ENCODE results near the gene ACAN. TPM values are rescaled to one million over a fixed set of nuclear protein-coding genes. Genes with fewer than 3 reads are reported as not detected.

Gene ACAN
- total RNA-seq, 1 experiment from 2014 or later: not detected

- no peak for TF ChIP-seq CTCF (IDR thresholded peaks at IDR 0.05; ENCODE audit: unreplicated experiment)
- H3K36me3 Mint-ChIP-seq (ENCODE audit: insufficient read depth, unreplicated experiment): no peaks in the 10 kb centered on the region
- CTCF ChIA-PET: no interaction called here
- intact Hi-C loops (cut with micrococcal nuclease; ENCODE audit: unreplicated experiment): no loop called here
- no peak overlapping the region for H3K27ac Mint-ChIP-seq (ENCODE audit: unreplicated experiment)
- peaks cover 78% of the 10 kb centered on the region for H3K27me3 Mint-ChIP-seq (ENCODE audit: unreplicated experiment)
- no peaks in the 10 kb centered on the region for H3K9me3 Mint-ChIP-seq (ENCODE audit: low read depth, unreplicated experiment)
- no peak overlapping the region for H3K4me3 Mint-ChIP-seq (ENCODE audit: low read depth, unreplicated experiment)
- BruUV-seq (replicated peaks): no TSS peak
- DNase-seq: no peak
- no peaks in the 10 kb centered on the region for H3K4me1 Mint-ChIP-seq (ENCODE audit: low read depth, unreplicated experiment)
These were observed 57.0 kb downstream of the ACAN start for GRCh38 chr15:88860212-88860611.

GRCh38 chr15:88863412-88863811, 60.2 kb downstream of the ACAN start:
- DNase-seq: no peak
- no peak for TF ChIP-seq CTCF (IDR thresholded peaks at IDR 0.05; ENCODE audit: unreplicated experiment)
- H3K4me3 Mint-ChIP-seq (ENCODE audit: low read depth, unreplicated experiment): no peak overlapping the region
- H3K27ac Mint-ChIP-seq (ENCODE audit: unreplicated experiment): no peak overlapping the region
- no peaks in the 10 kb centered on the region for H3K36me3 Mint-ChIP-seq (ENCODE audit: insufficient read depth, unreplicated experiment)
- peaks cover 89% of the 10 kb centered on the region for H3K27me3 Mint-ChIP-seq (ENCODE audit: unreplicated experiment)
- no TSS peak for BruUV-seq (replicated peaks)
- intact Hi-C loops (cut with micrococcal nuclease; ENCODE audit: unreplicated experiment): no loop called here
- CTCF ChIA-PET: interaction anchor here (1.7 kb wide), 1 partner anchor 8 kb away, joined by 3 read pairs; no protein-coding TSS in a partner anchor
- H3K9me3 Mint-ChIP-seq (ENCODE audit: low read depth, unreplicated experiment): no peaks in the 10 kb centered on the region
- H3K4me1 Mint-ChIP-seq (ENCODE audit: low read depth, unreplicated experiment): no peaks in the 10 kb centered on the region

- Mint-ChIP-seq H3K27me3 (ENCODE audit: unreplicated experiment) (peaks cover 89% of the 10 kb centered on the region), H3K27ac (ENCODE audit: unreplicated experiment) (no peak overlapping the region), H3K9me3 (ENCODE audit: low read depth, unreplicated experiment) (no peaks in the 10 kb centered on the region), H3K4me3 (ENCODE audit: low read depth, unreplicated experiment) (no peak overlapping the region), H3K36me3 (ENCODE audit: insufficient read depth, unreplicated experiment) (no peaks in the 10 kb centered on the region), H3K4me1 (ENCODE audit: low read depth, unreplicated experiment) (no peaks in the 10 kb centered on the region)
- TF ChIP-seq CTCF (IDR thresholded peaks at IDR 0.05; ENCODE audit: unreplicated experiment): no peak
- no peak for DNase-seq
- no TSS peak for BruUV-seq (replicated peaks)
- intact Hi-C loops (cut with micrococcal nuclease; ENCODE audit: unreplicated experiment): no loop called here
- CTCF ChIA-PET: no interaction called here
These were observed 61.7 kb downstream of the ACAN start for GRCh38 chr15:88864861-88865497.

GRCh38 chr15:88865498-88866099, 62.4 kb downstream of the ACAN start:
- no peak for DNase-seq
- H3K4me3 Mint-ChIP-seq (ENCODE audit: low read depth, unreplicated experiment): no peak overlapping the region
- H3K27me3 Mint-ChIP-seq (ENCODE audit: unreplicated experiment): peaks cover 89% of the 10 kb centered on the region
- CTCF ChIA-PET: no interaction called here
- no peaks in the 10 kb centered on the region for H3K9me3 Mint-ChIP-seq (ENCODE audit: low read depth, unreplicated experiment)
- intact Hi-C loops (cut with micrococcal nuclease; ENCODE audit: unreplicated experiment): no loop called here
- no peaks in the 10 kb centered on the region for H3K36me3 Mint-ChIP-seq (ENCODE audit: insufficient read depth, unreplicated experiment)
- TF ChIP-seq CTCF (IDR thresholded peaks at IDR 0.05; ENCODE audit: unreplicated experiment): no peak
- no peaks in the 10 kb centered on the region for H3K4me1 Mint-ChIP-seq (ENCODE audit: low read depth, unreplicated experiment)
- H3K27ac Mint-ChIP-seq (ENCODE audit: unreplicated experiment): no peak overlapping the region
- BruUV-seq (replicated peaks): no TSS peak

All from Calu3 (cell line).